ENCODE results near the gene NIFK.
"Not testable (repeated sequence)": the region's sequence is repeated elsewhere in the genome, so short reads cannot be mapped to it uniquely, and the experiment has no call there.

NIFK gene

GRCh38 chr2:121721926-121722325 is 14.7 kb downstream of the NIFK start:
- Histone ChIP-seq H3K9ac (ENCODE audit: low read depth, low read length, poor library complexity, severe bottlenecking) (no peak overlapping the region), H3K79me2 (ENCODE audit: insufficient read depth, low read length) (no peaks in the 10 kb centered on the region), H3K9me2 (replicated peaks; ENCODE audit: low read depth, low read length) (no peaks in the 10 kb centered on the region), H3F3A (ENCODE audit: low read depth) (no peaks in the 10 kb centered on the region), H3K27me3 (ENCODE audit: insufficient read depth, low read length, poor library complexity, severe bottlenecking) (no peaks in the 10 kb centered on the region), H3K9me3 (ENCODE audit: insufficient read depth, low read depth, low read length) (no peaks in the 10 kb centered on the region), H3K4me1 (ENCODE audit: insufficient read depth, low read length, poor library complexity, severe bottlenecking) (no peaks in the 10 kb centered on the region), H4K20me1 (ENCODE audit: insufficient read depth, low read length, poor library complexity, severe bottlenecking) (no peaks in the 10 kb centered on the region), H3K36me3 (ENCODE audit: insufficient read depth, low read length) (peaks cover 4% of the 10 kb centered on the region), H3K4me3 (ENCODE audit: low read length, poor library complexity, severe bottlenecking) (no peak overlapping the region), H3K4me2 (ENCODE audit: low read depth, low read length, poor library complexity, severe bottlenecking) (no peak overlapping the region), H2AFZ (ENCODE audit: low read length) (no peak overlapping the region)
- TF ChIP-seq EZH2phosphoT487 (IDR thresholded peaks at IDR 0.05; ENCODE audit: borderline replicate concordance) (no peak), CTCF (conservative IDR thresholded peaks at IDR 0.05; ENCODE audit: low read length) (no peak)

- no peaks in the 10 kb centered on the region for H3K36me3 ChIP-seq (ENCODE audit: insufficient read depth, low read length)
- H3K4me1 ChIP-seq (ENCODE audit: insufficient read depth, low read length, poor library complexity, severe bottlenecking), result no peaks in the 10 kb centered on the region
- H3K9me3 ChIP-seq (ENCODE audit: insufficient read depth, low read depth, low read length), result no peaks in the 10 kb centered on the region
- no peak overlapping the region for H3K4me2 ChIP-seq (ENCODE audit: low read depth, low read length, poor library complexity, severe bottlenecking)
- H3K79me2 ChIP-seq (ENCODE audit: insufficient read depth, low read length), result no peaks in the 10 kb centered on the region
- no peaks in the 10 kb centered on the region for H4K20me1 ChIP-seq (ENCODE audit: insufficient read depth, low read length, poor library complexity, severe bottlenecking)
- H3K9me2 ChIP-seq (replicated peaks; ENCODE audit: low read depth, low read length), result no peaks in the 10 kb centered on the region
- H3K9ac ChIP-seq (ENCODE audit: low read depth, low read length, poor library complexity, severe bottlenecking), result no peak overlapping the region
- TF ChIP-seq EZH2phosphoT487 (IDR thresholded peaks at IDR 0.05; ENCODE audit: borderline replicate concordance), result no peak
- no peak for TF ChIP-seq CTCF (conservative IDR thresholded peaks at IDR 0.05; ENCODE audit: low read length)
- no peak overlapping the region for H3K4me3 ChIP-seq (ENCODE audit: low read length, poor library complexity, severe bottlenecking)
- H3K27me3 ChIP-seq (ENCODE audit: insufficient read depth, low read length, poor library complexity, severe bottlenecking), result no peaks in the 10 kb centered on the region
- no peaks in the 10 kb centered on the region for H3F3A ChIP-seq (ENCODE audit: low read depth)
- no peak overlapping the region for H2AFZ ChIP-seq (ENCODE audit: low read length)
Measured at GRCh38 chr2:121717529-121717928, 19.1 kb downstream of the NIFK start.

GRCh38 chr2:121716126-121716525 is 20.5 kb downstream of the NIFK start:
- Histone ChIP-seq H3K9me2 (replicated peaks; ENCODE audit: low read depth, low read length) (no peaks in the 10 kb centered on the region), H4K20me1 (ENCODE audit: insufficient read depth, low read length, poor library complexity, severe bottlenecking) (no peaks in the 10 kb centered on the region), H3F3A (ENCODE audit: low read depth) (no peaks in the 10 kb centered on the region), H3K9ac (ENCODE audit: low read depth, low read length, poor library complexity, severe bottlenecking) (no peak overlapping the region), H2AFZ (ENCODE audit: low read length) (no peak overlapping the region), H3K4me1 (ENCODE audit: insufficient read depth, low read length, poor library complexity, severe bottlenecking) (no peaks in the 10 kb centered on the region), H3K79me2 (ENCODE audit: insufficient read depth, low read length) (no peaks in the 10 kb centered on the region), H3K4me3 (ENCODE audit: low read length, poor library complexity, severe bottlenecking) (no peak overlapping the region), H3K4me2 (ENCODE audit: low read depth, low read length, poor library complexity, severe bottlenecking) (no peak overlapping the region), H3K36me3 (ENCODE audit: insufficient read depth, low read length) (no peaks in the 10 kb centered on the region), H3K9me3 (ENCODE audit: insufficient read depth, low read depth, low read length) (no peaks in the 10 kb centered on the region), H3K27me3 (ENCODE audit: insufficient read depth, low read length, poor library complexity, severe bottlenecking) (no peaks in the 10 kb centered on the region)
- TF ChIP-seq CTCF (conservative IDR thresholded peaks at IDR 0.05; ENCODE audit: low read length) (no peak), EZH2phosphoT487 (IDR thresholded peaks at IDR 0.05; ENCODE audit: borderline replicate concordance) (no peak)

- H3K9ac ChIP-seq (ENCODE audit: low read depth, low read length, poor library complexity, severe bottlenecking); H3K9me3 ChIP-seq (ENCODE audit: insufficient read depth, low read depth, low read length): not testable (repeated sequence)
Measured at GRCh38 chr2:121711481-121711880, 25.2 kb downstream of the NIFK start.

More at GRCh38 chr2:121711481-121711880, 25.2 kb downstream of the NIFK start:
- Histone ChIP-seq H3K4me1 (ENCODE audit: insufficient read depth, low read length, poor library complexity, severe bottlenecking) (peaks cover 23% of the 10 kb centered on the region), H3F3A (ENCODE audit: low read depth) (peaks cover 11% of the 10 kb centered on the region; the same call in 1 of the 2 replicates)
- H3K36me3 ChIP-seq (ENCODE audit: insufficient read depth, low read length); H2AFZ ChIP-seq (ENCODE audit: low read length); H4K20me1 ChIP-seq (ENCODE audit: insufficient read depth, low read length, poor library complexity, severe bottlenecking); H3K79me2 ChIP-seq (ENCODE audit: insufficient read depth, low read length); H3K4me2 ChIP-seq (ENCODE audit: low read depth, low read length, poor library complexity, severe bottlenecking); H3K4me3 ChIP-seq (ENCODE audit: low read length, poor library complexity, severe bottlenecking); H3K27me3 ChIP-seq (ENCODE audit: insufficient read depth, low read length, poor library complexity, severe bottlenecking); H3K9me2 ChIP-seq (replicated peaks; ENCODE audit: low read depth, low read length): not testable (repeated sequence)
